HG03064 (cell line): ENCODE results near the gene PDE2A.

Source experiments
- ATAC-seq: cut with Tn5 transposase; IDR thresholded peaks from one replicate; pipeline ENCODE4 v1.9.1; 2021; ENCODE audit warnings: low read depth; ENCODE audit not compliant: unreplicated experiment

PDE2A gene

DNA sequence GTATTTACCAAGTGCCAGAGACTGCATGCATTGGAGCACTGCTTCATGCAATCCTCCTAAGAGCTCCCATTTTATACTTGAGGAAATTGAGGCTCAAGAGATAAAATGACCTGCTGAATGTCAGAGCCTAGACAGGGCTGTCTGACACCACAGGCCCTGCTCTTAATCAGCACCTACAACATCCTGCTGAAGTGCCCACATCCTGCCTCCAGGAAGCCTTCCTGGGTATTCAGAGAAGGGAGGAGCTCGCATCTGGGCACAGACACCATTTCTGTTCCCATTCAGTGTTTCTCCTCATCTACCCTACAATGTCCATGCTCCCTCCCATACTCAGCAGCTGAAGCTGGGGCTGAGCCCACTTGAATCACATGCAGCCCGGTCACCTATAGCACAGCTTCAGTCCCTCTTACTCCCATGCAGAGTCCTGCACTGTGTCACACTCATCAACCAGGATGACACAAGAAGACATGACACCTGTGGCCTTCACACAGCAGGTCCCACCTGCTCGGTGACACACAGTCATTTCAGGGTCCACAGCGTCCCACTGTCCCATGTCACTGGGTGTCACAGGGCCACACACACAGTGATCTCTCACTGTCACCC is 53.1 kb downstream of the PDE2A start:
- no peak for ATAC-seq

DNA sequence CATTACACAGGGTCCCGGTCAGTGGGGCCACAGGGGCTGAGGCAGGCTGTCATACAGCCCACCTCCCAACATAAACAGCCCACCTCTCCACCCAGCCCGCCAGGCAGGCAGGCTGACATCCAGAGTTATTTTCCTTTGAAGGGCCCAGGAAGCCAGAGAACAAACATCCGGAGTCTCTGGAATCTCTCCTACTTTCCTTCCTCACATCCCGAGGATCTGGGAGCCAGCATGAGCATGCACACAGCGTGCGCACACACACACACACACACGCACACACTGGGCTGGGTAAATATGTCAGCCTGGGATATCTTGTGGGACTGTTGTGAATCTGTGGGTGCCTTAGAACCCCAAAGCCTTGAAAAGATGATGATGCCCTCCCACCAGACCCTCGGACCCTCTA is 55.4 kb downstream of the PDE2A start:
- no peak for ATAC-seq

DNA sequence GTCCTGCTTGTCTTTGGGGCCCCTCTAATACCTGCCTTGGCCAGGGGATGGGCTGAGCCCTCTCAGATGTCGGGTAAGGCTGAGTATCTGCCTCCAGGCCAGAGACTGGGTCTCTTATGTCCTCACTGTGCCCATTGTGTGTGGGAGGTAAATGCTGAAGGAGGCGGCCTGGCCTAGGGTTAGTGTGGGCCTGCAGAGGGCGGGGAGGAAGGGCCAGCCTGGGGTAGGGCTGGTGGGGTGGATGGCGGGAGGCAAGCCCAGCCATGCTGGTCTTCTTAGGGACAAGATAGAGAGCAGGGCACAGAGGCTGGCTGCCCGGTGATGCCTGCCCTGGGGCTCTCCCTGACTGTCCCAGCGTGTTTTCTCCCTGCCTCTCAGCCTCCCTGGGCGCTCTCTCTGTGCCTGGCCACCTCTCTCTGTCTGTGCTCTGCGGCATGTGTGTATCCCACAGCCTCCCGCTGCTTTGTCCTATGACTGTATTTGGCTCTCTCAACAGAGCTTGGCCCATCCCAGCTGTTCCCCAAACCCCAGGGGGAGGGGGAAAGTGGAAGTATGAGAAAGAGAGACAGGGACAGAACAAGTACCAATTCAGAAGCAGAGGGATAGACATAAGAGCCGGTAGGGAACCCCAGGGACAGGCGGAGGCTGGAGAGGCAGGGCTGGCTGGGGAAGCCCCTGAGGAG is 57.0 kb downstream of the PDE2A start:
- no peak for ATAC-seq

DNA sequence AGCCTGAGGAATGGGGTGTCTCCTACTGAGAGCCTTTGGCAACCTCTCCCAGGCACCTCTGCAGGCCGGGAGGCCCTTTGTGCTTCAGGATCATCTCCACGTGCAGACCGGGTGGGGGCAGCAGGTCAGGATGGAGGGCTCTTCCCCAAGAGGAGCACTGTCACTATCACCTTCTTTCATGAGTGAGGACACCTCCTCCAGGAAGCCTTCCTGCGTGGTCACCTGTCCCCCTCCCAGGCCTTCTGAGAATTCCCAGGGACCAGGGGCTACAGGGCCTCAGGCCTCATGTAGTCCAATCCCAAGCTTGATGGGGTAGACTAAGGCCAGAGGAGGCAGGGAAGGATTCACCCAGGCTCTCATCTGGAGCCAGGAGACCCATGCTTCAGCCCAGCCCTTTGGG is 57.6 kb downstream of the PDE2A start:
- no peak for ATAC-seq

DNA sequence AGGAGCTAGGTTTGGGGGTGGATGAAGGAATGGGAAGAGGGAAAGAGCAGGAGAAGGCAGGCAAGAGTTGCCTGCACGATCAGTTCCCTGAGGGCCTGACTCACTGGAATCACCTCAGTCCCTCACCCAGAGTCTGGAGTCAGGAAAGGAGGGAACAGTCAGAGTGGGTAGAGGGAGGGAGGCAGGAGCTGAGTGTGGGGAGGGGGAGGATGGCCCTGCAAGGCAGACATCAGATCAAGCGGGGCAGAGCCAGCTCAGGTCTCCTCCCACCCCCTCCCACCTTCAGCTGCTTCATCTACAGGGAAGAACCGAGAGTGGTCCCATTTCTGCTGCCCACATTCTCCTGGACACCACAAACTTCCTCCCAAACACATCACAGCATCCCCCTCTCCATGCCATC is 58.9 kb downstream of the PDE2A start:
- ATAC-seq, result no peak

DNA sequence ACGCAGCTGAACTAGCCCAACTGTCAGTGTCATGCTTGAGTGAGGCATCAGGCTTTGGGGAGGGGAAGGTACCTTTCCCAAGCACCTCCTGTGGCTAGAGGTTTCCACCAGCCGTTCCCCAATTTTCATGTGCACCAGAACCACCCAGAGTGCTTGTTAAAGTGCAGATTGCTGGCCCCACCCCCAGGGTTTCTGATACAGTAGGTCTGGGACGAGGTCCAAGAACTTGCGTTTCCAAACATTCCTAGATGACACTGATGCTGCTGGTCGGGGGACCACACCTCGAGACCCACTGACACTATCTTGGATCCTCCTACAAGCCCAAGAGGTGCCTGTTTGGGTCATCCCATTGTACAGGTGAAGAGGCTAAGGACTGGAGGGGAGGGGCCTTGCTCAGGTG is 59.8 kb downstream of the PDE2A start:
- no peak for ATAC-seq

DNA sequence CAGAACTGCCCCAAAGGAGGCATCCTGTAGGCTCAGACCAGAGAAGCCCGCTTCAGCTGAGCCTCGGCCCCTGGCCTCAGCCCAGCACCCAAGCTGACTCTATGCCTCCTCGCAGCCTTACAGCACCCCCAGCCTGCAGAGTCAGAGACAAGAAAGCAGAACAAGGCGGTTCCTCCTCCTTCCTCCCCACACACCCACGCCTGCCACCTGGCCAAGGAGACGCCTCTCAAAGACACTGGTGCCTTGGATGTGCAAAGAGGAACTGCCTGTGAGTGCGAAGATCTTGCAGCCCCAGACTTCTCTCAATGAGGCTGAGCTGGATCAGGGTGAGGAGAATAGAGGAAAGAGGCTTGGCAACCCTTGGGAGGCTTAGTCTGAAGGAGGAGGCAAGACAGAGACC is 60.2 kb downstream of the PDE2A start:
- ATAC-seq, result no peak

DNA sequence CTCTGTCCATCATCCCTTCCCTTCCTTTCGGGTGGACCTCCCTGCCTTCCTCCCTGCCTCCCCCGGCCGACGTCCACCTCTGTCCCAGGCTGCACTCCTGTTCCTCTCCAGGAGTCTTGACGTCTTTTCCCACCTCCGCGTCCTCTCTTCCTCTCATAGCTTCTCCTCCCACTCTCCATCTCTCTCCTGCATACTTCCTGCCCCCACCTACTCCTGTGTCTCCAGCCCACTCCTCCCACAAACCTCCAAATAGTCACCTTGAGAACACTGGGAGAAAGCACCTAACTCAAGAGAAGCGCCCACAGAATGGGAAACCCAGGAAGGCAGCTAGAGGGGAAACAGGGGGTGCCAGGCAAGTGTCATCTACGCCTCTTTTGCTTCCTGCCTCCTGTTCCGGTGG is 60.8 kb downstream of the PDE2A start:
- no peak for ATAC-seq

DNA sequence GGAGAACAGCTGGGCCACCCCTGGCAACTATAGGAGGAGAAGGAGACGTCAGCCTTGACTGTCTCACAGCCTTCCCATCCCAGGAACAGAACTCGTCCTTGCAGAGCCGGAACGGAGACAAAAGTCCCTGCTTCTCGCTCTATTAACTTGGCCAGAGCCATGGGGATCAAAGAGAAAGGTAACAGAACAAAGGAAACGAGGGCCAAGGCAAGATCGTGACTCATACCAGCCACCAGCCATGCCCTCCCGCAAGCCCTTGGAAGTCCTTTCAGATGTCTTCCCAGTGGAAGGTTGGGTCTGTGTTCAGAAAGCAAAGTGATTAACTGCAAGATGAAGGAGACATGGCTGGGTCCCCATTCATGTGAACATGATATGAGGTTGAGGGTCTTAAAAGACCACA is 64.7 kb downstream of the PDE2A start:
- no peak for ATAC-seq

DNA sequence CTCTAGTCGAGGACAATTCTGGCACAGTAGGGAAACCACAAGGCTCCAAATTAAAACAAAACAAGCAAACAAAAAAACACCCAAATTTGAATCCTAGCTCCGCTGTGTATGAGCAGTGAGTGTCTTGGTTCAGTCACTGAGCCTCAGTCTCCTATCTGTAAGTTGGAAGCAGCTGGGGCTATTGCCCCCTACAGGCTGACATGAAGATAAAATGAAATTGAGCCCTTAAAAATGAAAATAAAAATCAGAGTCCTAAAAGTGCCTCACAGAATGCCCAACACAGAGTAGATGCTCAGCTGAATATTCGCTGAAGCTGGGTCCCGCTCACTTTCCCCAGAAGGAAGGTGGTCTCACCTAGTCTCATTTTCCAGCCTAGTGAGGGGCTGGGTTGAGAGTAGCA is 65.2 kb downstream of the PDE2A start:
- ATAC-seq, result no peak

DNA sequence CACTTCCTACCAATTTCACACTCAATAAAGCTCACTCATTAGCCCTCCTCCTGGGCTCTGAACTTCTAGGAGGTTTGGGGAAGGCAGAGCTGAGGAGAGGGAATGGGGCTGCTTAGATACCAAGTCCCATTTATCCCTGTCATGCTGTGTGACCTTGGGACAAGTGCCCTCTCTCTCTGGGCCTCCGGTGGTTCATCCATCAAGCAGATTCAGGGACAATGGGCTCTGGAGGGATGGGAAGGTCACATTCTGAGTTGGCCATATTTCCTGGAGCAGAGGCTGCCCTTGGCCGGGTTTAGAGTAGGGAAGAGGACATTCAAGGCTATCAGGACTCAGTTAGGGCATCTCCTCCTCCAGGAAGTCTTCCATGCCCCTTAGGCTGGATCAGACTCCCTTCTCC is 66.7 kb downstream of the PDE2A start:
- no peak for ATAC-seq

DNA sequence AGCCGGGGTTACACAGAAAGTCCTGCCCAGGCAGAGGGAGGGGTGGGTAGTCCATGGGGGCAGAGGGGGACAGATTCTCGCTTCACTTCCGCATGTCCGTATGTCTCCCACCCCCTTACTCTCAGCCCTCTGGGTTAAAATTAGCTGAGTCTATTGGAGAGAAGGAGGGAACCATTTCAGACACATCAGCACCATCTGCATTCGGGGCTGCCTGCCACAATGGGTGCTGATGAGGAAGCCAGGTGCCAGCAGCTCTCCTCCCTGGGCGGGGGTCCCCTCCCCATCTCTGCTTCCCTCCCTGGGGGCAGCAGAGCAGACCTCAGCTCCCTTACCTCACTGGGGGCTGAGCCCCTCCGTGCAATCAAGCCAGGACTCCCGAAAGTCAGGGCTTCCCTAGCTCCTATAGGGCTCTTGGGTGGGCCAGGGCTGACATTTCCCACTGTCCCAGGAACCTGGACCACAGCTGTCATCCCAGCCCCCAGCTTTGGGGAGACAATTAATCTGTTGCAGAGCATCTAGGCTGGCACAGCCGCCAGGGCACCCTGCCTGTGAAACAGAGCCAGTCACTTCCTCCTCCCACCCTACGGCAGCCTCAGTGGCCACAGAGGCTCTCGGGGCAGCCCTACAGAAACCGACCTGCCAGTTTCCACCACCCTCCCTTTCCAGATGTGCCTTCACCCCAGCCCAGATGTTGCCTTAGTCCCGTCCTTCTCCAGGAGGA is 67.3 kb downstream of the PDE2A start:
- no peak for ATAC-seq

DNA sequence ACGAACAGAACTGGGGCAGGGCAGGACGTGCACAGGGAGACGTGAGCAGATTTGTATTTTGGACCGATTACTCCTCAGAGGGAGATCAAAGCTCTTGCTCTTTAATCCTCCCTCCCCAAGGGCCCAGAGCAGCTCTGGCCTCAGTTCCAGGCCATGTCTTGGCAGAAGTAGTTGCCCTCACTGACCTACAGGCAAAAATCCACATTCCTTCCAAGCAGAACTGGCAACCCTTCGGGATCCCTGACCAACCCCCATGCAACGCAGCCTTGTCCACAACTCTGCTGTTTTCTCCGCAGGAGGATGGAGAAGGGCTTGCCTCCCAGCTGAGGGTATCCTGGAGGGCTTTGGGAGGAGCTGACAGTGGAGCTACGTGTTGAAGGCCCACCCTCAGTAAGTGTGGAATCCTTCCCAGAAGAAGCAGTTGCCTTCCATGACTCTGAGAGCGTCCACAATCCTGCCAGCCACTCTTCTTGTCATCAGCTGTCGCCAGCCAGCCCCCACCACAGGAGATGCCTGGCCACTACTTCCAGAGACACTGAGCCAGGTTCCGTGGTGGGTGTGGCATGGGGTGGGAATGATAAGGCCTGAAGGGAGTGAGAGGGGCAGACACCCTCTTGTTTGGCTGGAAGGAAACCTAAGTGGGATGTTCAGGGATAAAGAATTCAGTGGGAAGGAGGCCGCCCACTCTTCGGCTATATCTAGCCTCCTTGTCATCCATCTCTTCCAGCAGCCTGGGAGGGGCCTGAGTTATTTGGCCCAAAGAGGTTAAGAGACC is 68.1 kb downstream of the PDE2A start:
- no peak for ATAC-seq

DNA sequence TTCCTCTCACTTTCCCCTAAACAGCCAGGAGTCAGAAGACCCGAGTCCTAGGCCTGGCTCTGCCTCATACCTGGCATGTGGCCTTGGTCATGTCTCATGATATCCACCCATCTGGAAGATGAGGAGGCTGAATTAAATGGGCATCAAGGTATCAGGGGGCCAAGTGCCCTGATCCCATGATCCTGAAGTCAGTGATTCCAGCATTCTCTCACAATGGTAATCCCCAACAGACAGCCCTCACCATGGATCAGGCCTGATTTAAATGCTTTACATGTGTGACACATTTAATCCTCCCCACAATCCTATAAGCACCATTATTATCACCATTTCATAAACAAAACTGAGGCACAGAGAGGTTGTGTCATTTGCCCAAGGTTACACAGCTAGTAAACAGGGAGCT is 70.0 kb downstream of the PDE2A start:
- ATAC-seq, result no peak

DNA sequence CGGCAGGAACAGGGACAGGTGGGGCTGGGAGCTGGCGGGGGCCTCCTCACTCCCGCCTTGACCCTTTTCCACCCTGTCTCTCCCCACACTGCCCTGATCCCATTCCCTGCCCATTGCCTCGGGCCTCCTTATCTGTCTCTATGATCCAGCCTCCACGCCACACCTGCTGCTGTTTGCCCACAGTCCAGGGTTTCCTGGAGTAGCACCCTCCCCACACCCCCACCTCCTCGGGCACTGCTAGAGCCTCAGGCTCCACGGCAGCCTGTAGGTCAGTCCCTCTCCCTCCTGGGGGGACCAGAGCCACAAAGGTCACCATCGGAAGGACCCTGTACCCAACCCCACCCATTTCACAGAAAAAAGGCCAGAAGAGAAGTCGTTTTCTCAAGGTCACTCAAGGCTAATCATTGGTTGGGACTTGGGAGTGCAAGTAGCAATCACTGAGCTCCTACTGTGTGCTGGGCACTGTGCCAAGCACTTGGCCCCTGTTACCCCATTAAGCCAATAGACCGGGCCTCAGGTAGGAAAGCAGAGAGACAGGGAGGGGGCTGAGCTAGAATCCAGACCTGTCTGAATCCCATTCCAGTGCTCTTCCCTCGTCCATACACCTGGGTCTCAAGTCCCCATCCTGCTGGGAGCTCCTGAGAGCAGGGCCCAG is 71.8 kb downstream of the PDE2A start:
- no peak for ATAC-seq

DNA sequence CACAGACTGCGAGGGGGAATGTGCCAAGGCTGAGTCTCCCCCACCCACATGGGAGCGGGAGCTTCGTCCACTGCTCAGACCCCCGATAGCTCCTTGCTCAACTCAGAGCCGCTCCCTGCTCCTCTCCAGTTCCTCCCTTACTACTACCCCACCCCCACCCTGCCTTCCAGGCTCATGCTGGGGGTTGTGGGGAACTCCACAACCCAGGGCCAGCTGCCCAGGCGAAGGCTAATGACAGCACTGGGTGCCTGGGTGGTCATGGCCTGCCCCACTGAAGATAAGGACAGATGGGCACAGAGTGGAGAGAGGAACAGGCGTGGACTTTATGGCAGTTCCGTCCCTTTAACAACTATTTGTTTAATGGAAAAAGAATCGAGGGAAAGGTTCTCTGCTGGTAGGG is 73.7 kb downstream of the PDE2A start:
- ATAC-seq, result no peak

DNA sequence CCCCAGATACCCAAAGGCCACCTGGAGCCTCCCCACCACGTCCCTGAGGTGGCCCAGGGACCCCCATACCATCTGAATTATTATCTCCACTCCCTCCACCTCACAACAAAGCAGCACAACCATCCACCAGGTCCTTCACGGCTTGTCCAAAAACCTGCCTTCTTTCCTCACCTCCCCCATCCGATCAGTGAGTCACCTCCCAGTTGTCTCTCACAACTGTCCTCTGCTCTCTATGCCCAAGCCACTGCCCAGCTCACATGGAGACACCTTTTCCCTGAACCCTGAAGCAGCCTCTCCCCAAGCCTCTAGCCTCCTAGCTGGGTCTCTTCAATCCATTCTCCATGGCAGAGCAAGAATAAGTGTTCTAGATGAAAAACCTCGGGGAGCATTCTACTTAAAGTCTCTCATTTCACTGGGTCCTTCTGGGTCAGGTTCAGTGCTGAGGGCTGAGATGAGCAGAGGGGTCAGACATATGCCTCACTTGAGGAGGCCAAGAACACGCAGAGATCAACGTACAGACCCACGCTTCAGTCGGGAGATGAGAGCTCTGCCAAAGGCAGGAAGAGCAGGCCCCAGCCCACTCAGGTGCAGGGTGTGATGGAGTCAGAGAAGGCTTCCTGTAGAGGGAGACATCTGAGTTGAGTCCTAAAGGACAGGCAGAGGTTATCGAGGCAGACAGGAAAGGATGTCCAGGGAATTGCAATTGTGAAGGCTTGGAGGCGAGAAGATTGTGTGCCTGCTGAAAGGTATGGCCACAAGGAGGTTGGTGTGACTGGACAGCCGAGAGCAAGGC is 74.7 kb downstream of the PDE2A start:
- no peak for ATAC-seq

DNA sequence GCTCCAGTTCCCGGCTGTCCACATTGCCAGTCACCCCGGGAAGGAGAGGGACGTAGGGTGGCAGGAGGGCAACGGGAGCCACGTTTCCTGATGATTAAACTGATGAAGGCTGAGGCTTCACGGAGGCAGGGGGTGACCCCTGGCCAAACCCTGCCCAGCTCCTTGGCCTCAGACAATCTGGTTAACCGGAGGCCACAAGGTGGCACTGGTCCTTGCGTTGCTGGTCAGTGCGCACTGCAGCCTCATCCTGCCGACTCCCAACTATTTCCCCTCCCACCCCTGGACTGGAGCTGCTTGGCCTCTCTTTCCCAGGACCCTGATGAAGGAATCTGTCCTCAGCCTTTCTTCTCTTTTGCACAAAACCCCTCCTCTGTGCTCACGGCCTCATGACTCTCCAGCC is 75.3 kb downstream of the PDE2A start:
- no peak for ATAC-seq

DNA sequence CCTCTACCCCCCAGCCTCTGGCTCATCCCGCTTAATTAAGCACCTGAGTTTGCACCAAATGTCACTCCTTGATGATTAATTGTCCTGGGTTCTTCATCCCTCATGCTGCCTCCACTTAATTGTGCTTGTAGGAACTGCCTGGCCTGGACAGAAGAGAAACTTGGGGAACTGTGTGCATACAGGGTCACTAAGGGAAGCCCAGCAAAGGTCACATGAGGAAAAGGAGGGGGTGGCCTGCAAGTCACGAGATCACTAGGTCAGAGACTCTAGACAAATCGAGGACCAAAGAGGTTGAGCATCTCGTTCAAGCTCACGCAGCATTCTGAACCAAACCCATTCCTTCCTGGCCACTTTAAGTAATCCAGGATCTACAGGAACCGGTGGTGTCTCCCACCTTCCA is 75.8 kb downstream of the PDE2A start:
- no peak for ATAC-seq

DNA sequence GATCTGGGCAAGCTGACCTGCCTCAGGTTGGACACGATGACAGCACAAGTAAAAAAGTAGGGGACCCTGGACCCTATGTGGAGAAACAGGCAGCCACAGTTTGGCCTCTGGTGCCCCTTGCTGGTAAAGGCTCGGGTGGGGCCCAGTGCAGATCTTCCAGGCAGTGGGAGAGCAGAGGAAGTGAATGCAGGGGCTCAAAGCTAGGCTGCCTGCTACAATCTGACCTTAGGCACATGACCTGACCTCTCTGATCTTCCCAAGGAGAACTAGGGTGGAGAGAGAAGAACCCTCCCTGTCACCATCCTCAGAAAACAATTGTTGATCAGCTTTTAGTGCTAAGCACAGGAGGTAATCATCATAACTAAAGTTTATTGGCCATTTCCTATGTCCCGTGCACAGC is 76.5 kb downstream of the PDE2A start:
- no peak for ATAC-seq
